ENCODE measurements around the gene RNFT2.

Gene RNFT2

DNA sequence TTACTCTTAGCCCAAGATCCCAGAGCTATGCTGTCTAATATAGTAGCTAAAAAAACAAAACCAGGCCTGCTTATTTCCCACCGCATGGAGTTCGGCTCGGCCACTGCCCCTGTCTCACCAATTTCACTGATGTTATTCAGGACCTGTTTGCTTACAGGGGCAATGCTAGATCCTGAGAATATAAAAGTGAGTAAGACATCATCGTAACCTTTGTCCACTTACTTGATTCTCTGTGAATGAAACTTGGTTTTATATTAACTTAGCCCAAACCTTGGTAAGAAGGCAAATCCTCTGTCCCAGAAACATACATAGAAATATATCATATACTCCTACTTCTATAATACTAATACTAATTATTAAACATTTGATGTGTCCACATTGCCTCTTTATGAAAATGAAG, 56.6 kb downstream of the RNFT2 start:
- Histone ChIP-seq H3K4me1 (ENCODE audit: control insufficient read depth, insufficient read depth, low read length) (no peaks in the 10 kb centered on the region), H3K27me3 (ENCODE audit: control insufficient read depth, insufficient read depth, low read length) (no peaks in the 10 kb centered on the region), H3K4me3 (ENCODE audit: low read length) (no peak overlapping the region), H3K36me3 (ENCODE audit: control insufficient read depth, insufficient read depth, low read length) (0 out of 2 replicates have a peak, but pooled peaks cover 2% of the 10 kb centered on the region), H3K9me3 (ENCODE audit: control insufficient read depth, insufficient read depth, low read length) (no peaks in the 10 kb centered on the region), H3K27ac (ENCODE audit: low read length) (no peak overlapping the region)
- DNase-seq (ENCODE audit: low read depth, low spot score), result no peak
- no CpG with 5 or more reads among the region's 4 CpGs for WGBS (ENCODE audit: insufficient coverage, insufficient read length)

- Histone ChIP-seq H3K4me1 (ENCODE audit: control insufficient read depth, insufficient read depth, low read length) (no peaks in the 10 kb centered on the region), H3K9me3 (ENCODE audit: control insufficient read depth, insufficient read depth, low read length) (no peaks in the 10 kb centered on the region), H3K4me3 (ENCODE audit: low read length) (no peak overlapping the region), H3K36me3 (ENCODE audit: control insufficient read depth, insufficient read depth, low read length) (no peaks in the 10 kb centered on the region), H3K27ac (ENCODE audit: low read length) (no peak overlapping the region), H3K27me3 (ENCODE audit: control insufficient read depth, insufficient read depth, low read length) (no peaks in the 10 kb centered on the region)
- no peak for DNase-seq (ENCODE audit: low read depth, low spot score)
- WGBS (ENCODE audit: insufficient coverage, insufficient read length), result no CpG with 5 or more reads among the region's 6 CpGs
Observed at GRCh38 chr12:116797885-116798284, 59.8 kb downstream of the RNFT2 start.

GRCh38 chr12:116798719-116799118, 60.6 kb downstream of the RNFT2 start:
- H3K36me3 ChIP-seq (ENCODE audit: control insufficient read depth, insufficient read depth, low read length), result no peaks in the 10 kb centered on the region
- no peaks in the 10 kb centered on the region for H3K4me1 ChIP-seq (ENCODE audit: control insufficient read depth, insufficient read depth, low read length)
- no peak overlapping the region for H3K27ac ChIP-seq (ENCODE audit: low read length)
- no peaks in the 10 kb centered on the region for H3K9me3 ChIP-seq (ENCODE audit: control insufficient read depth, insufficient read depth, low read length)
- no peaks in the 10 kb centered on the region for H3K27me3 ChIP-seq (ENCODE audit: control insufficient read depth, insufficient read depth, low read length)
- WGBS (ENCODE audit: insufficient coverage, insufficient read length), result no CpG with 5 or more reads among the region's 4 CpGs
- no peak for DNase-seq (ENCODE audit: low read depth, low spot score)
- no peak overlapping the region for H3K4me3 ChIP-seq (ENCODE audit: low read length)

- no peak overlapping the region for H3K4me3 ChIP-seq (ENCODE audit: low read length)
- H3K27me3 ChIP-seq (ENCODE audit: control insufficient read depth, insufficient read depth, low read length), result no peaks in the 10 kb centered on the region
- no peak for DNase-seq (ENCODE audit: low read depth, low spot score)
- no peaks in the 10 kb centered on the region for H3K4me1 ChIP-seq (ENCODE audit: control insufficient read depth, insufficient read depth, low read length)
- no peaks in the 10 kb centered on the region for H3K36me3 ChIP-seq (ENCODE audit: control insufficient read depth, insufficient read depth, low read length)
- WGBS (ENCODE audit: insufficient coverage, insufficient read length), result no CpG with 5 or more reads among the region's 6 CpGs
- H3K27ac ChIP-seq (ENCODE audit: low read length), result no peak overlapping the region
- H3K9me3 ChIP-seq (ENCODE audit: control insufficient read depth, insufficient read depth, low read length), result no peaks in the 10 kb centered on the region
Observed at GRCh38 chr12:116799955-116800354, 61.8 kb downstream of the RNFT2 start.

DNA sequence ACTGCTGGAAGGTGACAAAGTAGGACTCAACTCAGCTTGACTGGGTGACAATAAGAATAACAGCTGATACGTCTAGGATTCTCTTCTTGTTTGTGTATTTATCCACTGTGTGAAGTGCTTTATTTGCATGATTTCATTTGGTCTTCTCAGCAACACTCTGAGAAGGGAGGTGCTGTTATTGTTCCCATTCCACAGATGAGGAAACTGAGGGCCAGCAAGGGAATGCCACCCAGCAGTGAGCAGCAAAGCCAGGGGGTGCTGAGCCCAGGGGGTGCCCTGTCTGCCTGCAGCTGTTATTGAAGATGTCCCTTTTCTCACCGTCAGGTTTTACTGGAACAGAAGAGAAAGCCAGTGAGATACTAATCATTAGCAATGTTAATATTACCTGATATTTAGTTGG, 62.8 kb downstream of the RNFT2 start:
- no peaks in the 10 kb centered on the region for H3K4me1 ChIP-seq (ENCODE audit: control insufficient read depth, insufficient read depth, low read length)
- no peaks in the 10 kb centered on the region for H3K27me3 ChIP-seq (ENCODE audit: control insufficient read depth, insufficient read depth, low read length)
- DNase-seq (ENCODE audit: low read depth, low spot score), result no peak
- no CpG with 5 or more reads among the region's 2 CpGs for WGBS (ENCODE audit: insufficient coverage, insufficient read length)
- no peak overlapping the region for H3K27ac ChIP-seq (ENCODE audit: low read length)
- no peak overlapping the region for H3K4me3 ChIP-seq (ENCODE audit: low read length)
- no peaks in the 10 kb centered on the region for H3K36me3 ChIP-seq (ENCODE audit: control insufficient read depth, insufficient read depth, low read length)
- H3K9me3 ChIP-seq (ENCODE audit: control insufficient read depth, insufficient read depth, low read length), result no peaks in the 10 kb centered on the region

DNA sequence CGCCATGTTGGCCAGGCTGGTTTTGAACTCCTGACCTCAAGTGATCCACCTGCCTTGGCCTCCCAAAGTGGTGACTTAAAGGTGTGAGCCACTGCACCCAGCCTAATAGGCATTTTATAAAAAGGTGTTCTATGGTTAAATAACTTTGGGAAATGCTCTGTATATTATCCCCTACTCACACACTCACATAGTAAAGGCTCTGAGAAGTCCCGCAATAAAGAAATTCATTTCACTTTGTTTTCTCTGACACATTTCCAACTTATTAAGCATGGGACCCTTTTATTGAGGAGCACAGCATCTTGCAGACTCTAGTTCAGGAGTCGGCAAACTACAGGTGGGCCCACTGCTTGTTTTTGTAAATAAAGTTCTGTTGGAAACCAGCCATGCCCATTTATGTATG, 63.9 kb downstream of the RNFT2 start:
- no peak overlapping the region for H3K27ac ChIP-seq (ENCODE audit: low read length)
- DNase-seq (ENCODE audit: low read depth, low spot score), result no peak
- no peaks in the 10 kb centered on the region for H3K36me3 ChIP-seq (ENCODE audit: control insufficient read depth, insufficient read depth, low read length)
- WGBS (ENCODE audit: insufficient coverage, insufficient read length), result no CpG with 5 or more reads among the region's 3 CpGs
- no peaks in the 10 kb centered on the region for H3K9me3 ChIP-seq (ENCODE audit: control insufficient read depth, insufficient read depth, low read length)
- H3K4me1 ChIP-seq (ENCODE audit: control insufficient read depth, insufficient read depth, low read length), result no peaks in the 10 kb centered on the region
- no peaks in the 10 kb centered on the region for H3K27me3 ChIP-seq (ENCODE audit: control insufficient read depth, insufficient read depth, low read length)
- no peak overlapping the region for H3K4me3 ChIP-seq (ENCODE audit: low read length)

DNA sequence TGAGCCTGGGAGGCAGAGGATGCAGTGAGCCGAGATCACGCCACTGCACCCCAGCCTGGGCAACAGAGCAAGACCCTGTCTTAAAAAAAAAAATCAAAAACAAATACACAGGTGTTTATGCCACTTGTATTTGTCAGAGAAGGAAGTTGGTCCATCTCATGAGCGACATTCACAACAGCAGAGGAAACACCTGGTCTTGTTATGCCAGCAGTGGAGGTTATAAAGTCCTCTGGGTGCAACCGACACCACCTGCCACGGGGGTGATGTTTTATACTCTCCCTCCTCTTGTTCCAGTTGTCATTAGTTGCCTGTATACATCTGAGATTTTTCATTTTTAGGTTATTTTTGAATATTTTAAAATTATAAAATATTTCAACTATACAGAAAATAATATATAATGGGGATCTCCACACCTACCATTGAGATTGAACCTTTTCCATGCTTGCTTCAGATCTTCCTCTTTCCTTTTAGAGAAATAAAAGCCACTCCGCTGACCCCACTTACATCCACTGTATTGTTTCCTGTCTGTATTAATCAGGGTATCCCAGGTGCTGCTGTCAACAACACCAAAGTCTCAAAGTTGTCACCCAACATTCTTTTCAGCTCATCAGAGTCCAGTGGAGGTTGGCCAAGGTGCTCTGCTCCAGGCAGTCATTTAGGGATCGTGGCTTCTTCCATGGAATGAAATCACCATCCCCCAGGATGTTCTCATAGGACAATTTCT, 65.1 kb downstream of the RNFT2 start:
- Histone ChIP-seq H3K9me3 (ENCODE audit: control insufficient read depth, insufficient read depth, low read length) (no peaks in the 10 kb centered on the region), H3K27ac (ENCODE audit: low read length) (no peak overlapping the region), H3K27me3 (ENCODE audit: control insufficient read depth, insufficient read depth, low read length) (no peaks in the 10 kb centered on the region), H3K4me3 (ENCODE audit: low read length) (no peak overlapping the region), H3K4me1 (ENCODE audit: control insufficient read depth, insufficient read depth, low read length) (no peaks in the 10 kb centered on the region), H3K36me3 (ENCODE audit: control insufficient read depth, insufficient read depth, low read length) (no peaks in the 10 kb centered on the region)
- DNase-seq (ENCODE audit: low read depth, low spot score), result no peak
- no CpG with 5 or more reads among the region's 7 CpGs for WGBS (ENCODE audit: insufficient coverage, insufficient read length)

GRCh38 chr12:116804051-116804450, 65.9 kb downstream of the RNFT2 start:
- Histone ChIP-seq H3K27me3 (ENCODE audit: control insufficient read depth, insufficient read depth, low read length) (no peaks in the 10 kb centered on the region), H3K9me3 (ENCODE audit: control insufficient read depth, insufficient read depth, low read length) (no peaks in the 10 kb centered on the region), H3K27ac (ENCODE audit: low read length) (no peak overlapping the region), H3K4me1 (ENCODE audit: control insufficient read depth, insufficient read depth, low read length) (no peaks in the 10 kb centered on the region), H3K4me3 (ENCODE audit: low read length) (no peak overlapping the region), H3K36me3 (ENCODE audit: control insufficient read depth, insufficient read depth, low read length) (no peaks in the 10 kb centered on the region)
- no peak for DNase-seq (ENCODE audit: low read depth, low spot score)
- WGBS (ENCODE audit: insufficient coverage, insufficient read length), result no CpG with 5 or more reads among the region's 1 CpG

DNA sequence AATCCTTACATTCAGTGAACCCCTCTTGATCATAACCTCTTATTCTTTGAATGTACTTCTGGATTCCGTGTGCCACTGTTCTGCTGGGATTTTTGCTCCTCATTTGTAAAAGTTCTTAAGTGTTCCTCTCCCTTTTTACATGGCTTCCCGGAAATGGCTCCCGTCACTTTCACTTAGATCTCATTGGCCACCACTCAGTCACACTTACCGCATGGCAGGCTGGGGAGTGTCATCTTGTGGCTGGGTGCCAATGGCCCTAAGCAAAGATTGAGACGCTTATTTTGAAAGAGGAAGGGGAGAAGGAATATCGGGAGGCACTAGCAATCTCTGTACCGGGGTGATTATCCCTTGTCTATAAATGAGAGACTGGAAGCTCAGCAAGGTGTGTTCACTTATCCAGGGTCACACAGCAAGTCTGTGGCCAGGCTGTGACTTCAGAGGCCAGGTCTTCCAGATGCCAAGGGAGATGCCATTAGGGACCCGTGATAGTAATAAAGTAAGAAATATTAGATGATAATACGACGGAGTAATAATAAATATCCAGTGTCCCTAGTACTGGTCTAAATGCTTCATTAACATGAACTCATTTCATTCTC, 68.8 kb downstream of the RNFT2 start:
- no peaks in the 10 kb centered on the region for H3K27me3 ChIP-seq (ENCODE audit: control insufficient read depth, insufficient read depth, low read length)
- H3K9me3 ChIP-seq (ENCODE audit: control insufficient read depth, insufficient read depth, low read length), result no peaks in the 10 kb centered on the region
- H3K36me3 ChIP-seq (ENCODE audit: control insufficient read depth, insufficient read depth, low read length), result no peaks in the 10 kb centered on the region
- H3K4me1 ChIP-seq (ENCODE audit: control insufficient read depth, insufficient read depth, low read length), result no peaks in the 10 kb centered on the region
- no peak overlapping the region for H3K27ac ChIP-seq (ENCODE audit: low read length)
- no CpG with 5 or more reads among the region's 10 CpGs for WGBS (ENCODE audit: insufficient coverage, insufficient read length)
- no peak for DNase-seq (ENCODE audit: low read depth, low spot score)
- no peak overlapping the region for H3K4me3 ChIP-seq (ENCODE audit: low read length)

- H3K36me3 ChIP-seq (ENCODE audit: control insufficient read depth, insufficient read depth, low read length), result no peaks in the 10 kb centered on the region
- H3K9me3 ChIP-seq (ENCODE audit: control insufficient read depth, insufficient read depth, low read length), result no peaks in the 10 kb centered on the region
- no peak overlapping the region for H3K4me3 ChIP-seq (ENCODE audit: low read length)
- H3K27ac ChIP-seq (ENCODE audit: low read length), result no peak overlapping the region
- DNase-seq (ENCODE audit: low read depth, low spot score), result no peak
- H3K27me3 ChIP-seq (ENCODE audit: control insufficient read depth, insufficient read depth, low read length), result no peaks in the 10 kb centered on the region
- H3K4me1 ChIP-seq (ENCODE audit: control insufficient read depth, insufficient read depth, low read length), result no peaks in the 10 kb centered on the region
- no CpG with 5 or more reads among the region's 6 CpGs for WGBS (ENCODE audit: insufficient coverage, insufficient read length)
Observed at GRCh38 chr12:116807546-116807945, 69.4 kb downstream of the RNFT2 start.

Data from iPS DF 6.9 (cell line).